ENCODE data around the gene CEP290. TPM values are rescaled to one million over a fixed set of nuclear protein-coding genes. Genes with fewer than 3 reads are reported as not detected.
"Not testable (repeated sequence)": the region's sequence is repeated elsewhere in the genome, so short reads cannot be mapped to it uniquely, and the experiment has no call there.

The CEP290 gene
- total and polyA plus RNA-seq, 12 donors, result 5.1 to 32.0 (median 11.2) TPM

GRCh38 chr12:88144037-88144436, 2.1 kb upstream of the CEP290 start:
- TF ChIP-seq POLR2A (IDR thresholded peaks at IDR 0.05), result no peak
- TF ChIP-seq, protein P1, sequence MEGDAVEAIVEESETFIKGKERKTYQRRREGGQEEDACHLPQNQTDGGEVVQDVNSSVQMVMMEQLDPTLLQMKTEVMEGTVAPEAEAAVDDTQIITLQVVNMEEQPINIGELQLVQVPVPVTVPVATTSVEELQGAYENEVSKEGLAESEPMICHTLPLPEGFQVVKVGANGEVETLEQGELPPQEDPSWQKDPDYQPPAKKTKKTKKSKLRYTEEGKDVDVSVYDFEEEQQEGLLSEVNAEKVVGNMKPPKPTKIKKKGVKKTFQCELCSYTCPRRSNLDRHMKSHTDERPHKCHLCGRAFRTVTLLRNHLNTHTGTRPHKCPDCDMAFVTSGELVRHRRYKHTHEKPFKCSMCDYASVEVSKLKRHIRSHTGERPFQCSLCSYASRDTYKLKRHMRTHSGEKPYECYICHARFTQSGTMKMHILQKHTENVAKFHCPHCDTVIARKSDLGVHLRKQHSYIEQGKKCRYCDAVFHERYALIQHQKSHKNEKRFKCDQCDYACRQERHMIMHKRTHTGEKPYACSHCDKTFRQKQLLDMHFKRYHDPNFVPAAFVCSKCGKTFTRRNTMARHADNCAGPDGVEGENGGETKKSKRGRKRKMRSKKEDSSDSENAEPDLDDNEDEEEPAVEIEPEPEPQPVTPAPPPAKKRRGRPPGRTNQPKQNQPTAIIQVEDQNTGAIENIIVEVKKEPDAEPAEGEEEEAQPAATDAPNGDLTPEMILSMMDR (IDR thresholded peaks at IDR 0.05), result no peak
- Histone ChIP-seq H3K27me3 (no peaks in the 10 kb centered on the region), H3K36me3 (replicated peaks in 1 of 2) (no peaks in the 10 kb centered on the region), H3K27ac (no peak overlapping the region), H3K9me3 (replicated peaks in 1 of 3) (no peaks in the 10 kb centered on the region), H3K4me3 (no peak overlapping the region), H3K4me1 (replicated peaks in 1 of 2) (peaks cover 10 to 24% of the 10 kb centered on the region in 2 donors)
- DNase-seq, result no peak
- WGBS, 4 donors, result 92 to 98% (median 96%) methylated on average over 5 of the region's 5 CpGs
- intact Hi-C loops (cut with DNase I), result no loop called here

- peak in 6 of 7 donors; percentile 12 to 65 (median 32) for DNase-seq
- intact Hi-C loops (cut with DNase I), result no loop called here
- peak overlapping the region in 4 of 5 donors; percentile 15 to 69 (median 52) for H3K27ac ChIP-seq
- no peaks in the 10 kb centered on the region for H3K9me3 ChIP-seq (replicated peaks in 1 of 3)
- H3K27me3 ChIP-seq, result no peaks in the 10 kb centered on the region
- no peak for TF ChIP-seq POLR2A (IDR thresholded peaks at IDR 0.05)
- TF ChIP-seq, protein P1 (IDR thresholded peaks at IDR 0.05), result no peak
- H3K36me3 ChIP-seq (replicated peaks in 1 of 2), result no peaks in the 10 kb centered on the region
- peak overlapping the region; percentile 26 to 78 (median 58) for H3K4me3 ChIP-seq
- H3K4me1 ChIP-seq (replicated peaks in 1 of 2), result peaks cover 10 to 24% of the 10 kb centered on the region in 2 donors
- WGBS, 4 donors, result 0 to 1% (median 1%) methylated on average over 12 to 18 of the region's 18 CpGs
These were observed 713 bp upstream of the CEP290 start for GRCh38 chr12:88142610-88142991.

DNA sequence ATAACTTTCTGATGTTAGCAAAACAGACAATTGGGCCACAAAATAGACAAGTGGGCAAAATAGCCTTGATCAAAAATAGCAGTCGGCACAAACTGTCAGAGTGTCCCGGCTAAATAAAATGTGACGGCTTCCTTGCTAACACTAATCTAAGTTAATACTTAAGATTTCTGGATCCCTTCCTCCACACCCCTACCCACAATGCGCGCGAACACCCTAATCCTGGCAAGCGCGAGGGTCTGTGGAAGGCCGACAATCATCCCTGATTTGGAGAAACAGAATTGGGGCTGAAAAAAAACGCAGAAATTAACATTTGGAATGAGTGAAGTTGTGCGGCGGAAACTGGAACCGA, 489 bp downstream of the CEP290 start:
- H3K36me3 ChIP-seq (replicated peaks in 1 of 2), result no peaks in the 10 kb centered on the region
- no peak for DNase-seq
- TF ChIP-seq, protein P1 (IDR thresholded peaks at IDR 0.05), result no peak
- no peak for TF ChIP-seq POLR2A (IDR thresholded peaks at IDR 0.05)
- peak overlapping the region in 3 of 4 donors; percentile 53 to 78 (median 56) for H3K4me3 ChIP-seq
- intact Hi-C loops (cut with DNase I), result no loop called here
- no peaks in the 10 kb centered on the region for H3K9me3 ChIP-seq (replicated peaks in 1 of 3)
- no peaks in the 10 kb centered on the region for H3K27me3 ChIP-seq
- WGBS, 4 donors, result 3 to 7% (median 6%) methylated on average over 13 of the region's 13 CpGs
- peaks cover 10 to 24% of the 10 kb centered on the region in 2 donors for H3K4me1 ChIP-seq (replicated peaks in 1 of 2)
- H3K27ac ChIP-seq, result peak overlapping the region in 4 of 5 donors; percentile 15 to 82 (median 49)

DNA sequence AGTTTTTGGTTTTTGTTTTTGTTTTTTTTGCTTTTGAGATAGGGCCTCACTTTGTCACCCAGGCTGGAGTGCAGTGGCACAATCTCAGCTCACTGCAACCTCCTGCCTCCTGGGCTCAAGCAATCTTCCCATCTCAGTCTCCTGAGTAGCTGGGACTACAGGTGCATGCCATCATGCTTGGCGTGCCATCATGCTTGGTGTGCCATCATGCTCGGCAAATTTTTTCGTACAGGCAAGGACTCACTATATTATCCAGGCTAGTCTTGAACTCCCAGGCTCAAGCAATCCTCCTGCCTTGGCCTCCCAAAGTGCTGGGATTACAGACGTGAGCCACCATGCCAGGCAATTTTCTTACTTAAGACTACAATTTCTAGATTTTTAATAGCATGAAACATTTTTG, 2.2 kb downstream of the CEP290 start:
- WGBS, 4 donors, result 93 to 98% (median 96%) methylated on average over 4 of the region's 4 CpGs
- DNase-seq; intact Hi-C loops (cut with DNase I); H3K9me3 ChIP-seq (replicated peaks in 1 of 3); H3K4me3 ChIP-seq; H3K36me3 ChIP-seq (replicated peaks in 1 of 2); H3K27ac ChIP-seq; H3K27me3 ChIP-seq: not testable (repeated sequence)
- peaks cover 10 to 17% of the 10 kb centered on the region in 2 donors for H3K4me1 ChIP-seq (replicated peaks in 1 of 2)

- DNase-seq; H3K27ac ChIP-seq; H3K4me1 ChIP-seq (replicated peaks in 1 of 2); H3K36me3 ChIP-seq (replicated peaks in 1 of 2); H3K27me3 ChIP-seq; H3K9me3 ChIP-seq (replicated peaks in 1 of 3); intact Hi-C loops (cut with DNase I); H3K4me3 ChIP-seq: not testable (repeated sequence)
- WGBS, 4 donors, result 96 to 97% (median 97%) methylated on average over 2 of the region's 2 CpGs
These were observed 8.7 kb downstream of the CEP290 start for GRCh38 chr12:88133181-88133580.
